ENCODE results near the gene RARS1.

DNA sequence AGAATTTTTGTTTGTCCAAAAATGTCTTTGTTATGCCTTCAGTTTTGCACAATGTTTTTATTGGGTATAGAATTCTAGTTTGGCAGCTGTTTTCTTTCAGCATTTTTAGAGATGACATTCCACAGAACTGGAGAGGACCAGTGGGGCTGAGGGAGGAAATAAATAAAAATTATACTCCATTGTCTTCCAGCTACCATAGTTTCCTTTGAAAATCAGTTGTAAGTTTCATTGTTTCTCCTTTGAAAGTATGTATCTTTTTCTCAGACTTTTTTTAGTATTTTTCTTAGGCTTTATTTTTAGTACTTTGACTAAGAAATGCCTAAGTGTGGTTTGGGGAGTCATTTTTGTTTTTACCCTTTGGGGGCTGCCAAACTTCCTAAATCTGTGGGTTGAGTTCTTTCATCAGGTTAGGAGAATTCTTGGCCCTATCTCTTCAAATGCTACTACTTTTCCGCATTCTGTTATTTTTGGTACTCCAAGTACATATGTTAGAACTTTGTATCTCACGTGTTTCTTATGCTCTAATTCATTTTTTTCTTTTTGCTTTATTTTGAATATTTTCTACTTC, 27.7 kb downstream of the RARS1 start:
- TF ChIP-seq, protein P1, sequence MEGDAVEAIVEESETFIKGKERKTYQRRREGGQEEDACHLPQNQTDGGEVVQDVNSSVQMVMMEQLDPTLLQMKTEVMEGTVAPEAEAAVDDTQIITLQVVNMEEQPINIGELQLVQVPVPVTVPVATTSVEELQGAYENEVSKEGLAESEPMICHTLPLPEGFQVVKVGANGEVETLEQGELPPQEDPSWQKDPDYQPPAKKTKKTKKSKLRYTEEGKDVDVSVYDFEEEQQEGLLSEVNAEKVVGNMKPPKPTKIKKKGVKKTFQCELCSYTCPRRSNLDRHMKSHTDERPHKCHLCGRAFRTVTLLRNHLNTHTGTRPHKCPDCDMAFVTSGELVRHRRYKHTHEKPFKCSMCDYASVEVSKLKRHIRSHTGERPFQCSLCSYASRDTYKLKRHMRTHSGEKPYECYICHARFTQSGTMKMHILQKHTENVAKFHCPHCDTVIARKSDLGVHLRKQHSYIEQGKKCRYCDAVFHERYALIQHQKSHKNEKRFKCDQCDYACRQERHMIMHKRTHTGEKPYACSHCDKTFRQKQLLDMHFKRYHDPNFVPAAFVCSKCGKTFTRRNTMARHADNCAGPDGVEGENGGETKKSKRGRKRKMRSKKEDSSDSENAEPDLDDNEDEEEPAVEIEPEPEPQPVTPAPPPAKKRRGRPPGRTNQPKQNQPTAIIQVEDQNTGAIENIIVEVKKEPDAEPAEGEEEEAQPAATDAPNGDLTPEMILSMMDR (IDR thresholded peaks at IDR 0.05) = no peak
- TF ChIP-seq POLR2A (IDR thresholded peaks at IDR 0.05) = no peak
